Measurements from ENCODE around the gene LEKR1.

GRCh38 chr3:156919818-156920217 is 93.7 kb downstream of the LEKR1 start:
- TF ChIP-seq CTCF (IDR thresholded peaks at IDR 0.05) (no peak), POLR2A (IDR thresholded peaks at IDR 0.05) (no peak)
